Measurements from ENCODE around the gene E2F2.
A peak's percentile ranks its signal among the peaks of the same experiment; 100 is the strongest.
"Not testable (repeated sequence)": the region's sequence is repeated elsewhere in the genome, so short reads cannot be mapped to it uniquely, and the experiment has no call there.

Gene E2F2

GRCh38 chr1:23544444-23545389 is 13.7 kb upstream of the E2F2 start:
- Histone ChIP-seq H3K79me2 (ENCODE audit: insufficient read depth, low read length) (no peaks in the 10 kb centered on the region), H3K4me2 (ENCODE audit: low read length) (no peak overlapping the region), H3K9ac (ENCODE audit: low read length) (no peak overlapping the region), H3K4me1 (ENCODE audit: insufficient read depth, low read length, severe bottlenecking) (peaks cover 47% of the 10 kb centered on the region), H3K9me3 (ENCODE audit: low read length) (no peaks in the 10 kb centered on the region), H3K27me3 (ENCODE audit: insufficient read depth, low read length) (no peaks in the 10 kb centered on the region), H3K27ac (ENCODE audit: low read depth, low read length, poor library complexity, severe bottlenecking) (peak overlapping the region; percentile 32), H3K4me3 (ENCODE audit: low read depth, low read length, poor library complexity, severe bottlenecking) (no peak overlapping the region), H2AFZ (ENCODE audit: low read length) (no peak overlapping the region), H4K20me1 (ENCODE audit: insufficient read depth, low read length) (no peaks in the 10 kb centered on the region), H3K9me2 (ENCODE audit: low read depth, low read length) (no peaks in the 10 kb centered on the region), H3K36me3 (ENCODE audit: insufficient read depth, low read length) (no peaks in the 10 kb centered on the region), H3F3A (ENCODE audit: insufficient read depth, low read length) (no peaks in the 10 kb centered on the region)
- peak; percentile 94 for TF ChIP-seq CTCF (IDR thresholded peaks at IDR 0.05; ENCODE audit: low read length)
- TF ChIP-seq EZH2 (IDR thresholded peaks at IDR 0.05; ENCODE audit: borderline replicate concordance, low read length), result no peak

- Histone ChIP-seq H3K36me3 (ENCODE audit: insufficient read depth, low read length) (no peaks in the 10 kb centered on the region), H3K27me3 (ENCODE audit: insufficient read depth, low read length) (no peaks in the 10 kb centered on the region), H3K79me2 (ENCODE audit: insufficient read depth, low read length) (no peaks in the 10 kb centered on the region), H3K4me1 (ENCODE audit: insufficient read depth, low read length, severe bottlenecking) (peaks cover 43% of the 10 kb centered on the region), H3K27ac (ENCODE audit: low read depth, low read length, poor library complexity, severe bottlenecking) (peak overlapping the region; percentile 6), H2AFZ (ENCODE audit: low read length) (no peak overlapping the region), H3K4me3 (ENCODE audit: low read depth, low read length, poor library complexity, severe bottlenecking) (no peak overlapping the region), H3K9me2 (ENCODE audit: low read depth, low read length) (no peaks in the 10 kb centered on the region), H3K9ac (ENCODE audit: low read length) (no peak overlapping the region), H3K9me3 (ENCODE audit: low read length) (no peaks in the 10 kb centered on the region), H3F3A (ENCODE audit: insufficient read depth, low read length) (no peaks in the 10 kb centered on the region), H4K20me1 (ENCODE audit: insufficient read depth, low read length) (no peaks in the 10 kb centered on the region), H3K4me2 (ENCODE audit: low read length) (no peak overlapping the region)
- TF ChIP-seq EZH2 (IDR thresholded peaks at IDR 0.05; ENCODE audit: borderline replicate concordance, low read length) (no peak), CTCF (IDR thresholded peaks at IDR 0.05; ENCODE audit: low read length) (no peak)
Measured at GRCh38 chr1:23543707-23544443, 12.8 kb upstream of the E2F2 start.

DNA sequence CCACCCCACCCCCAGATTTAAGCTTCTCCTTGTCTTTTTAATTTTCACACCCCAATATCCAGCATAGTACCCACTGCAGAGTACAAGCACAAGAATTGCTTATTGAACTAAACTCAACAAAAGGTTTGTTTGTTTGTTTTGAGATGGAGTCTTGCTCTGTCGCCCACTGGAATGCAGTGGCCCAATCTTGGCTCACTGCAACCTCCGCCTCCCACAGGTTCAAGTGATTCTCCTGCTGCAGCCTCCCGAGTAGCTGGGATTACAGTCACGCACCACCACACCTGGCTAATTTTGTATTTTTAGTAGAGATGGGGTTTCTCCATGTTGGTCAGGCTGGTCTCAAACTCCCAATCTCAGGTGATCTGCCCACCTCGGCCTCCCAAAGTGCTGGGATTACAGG is 11.9 kb upstream of the E2F2 start:
- not testable (repeated sequence) for H3K4me3 ChIP-seq (ENCODE audit: low read depth, low read length, poor library complexity, severe bottlenecking); H4K20me1 ChIP-seq (ENCODE audit: insufficient read depth, low read length); H3K4me2 ChIP-seq (ENCODE audit: low read length); H3K36me3 ChIP-seq (ENCODE audit: insufficient read depth, low read length); H3K79me2 ChIP-seq (ENCODE audit: insufficient read depth, low read length); H3K9ac ChIP-seq (ENCODE audit: low read length); H3K27me3 ChIP-seq (ENCODE audit: insufficient read depth, low read length); H3K27ac ChIP-seq (ENCODE audit: low read depth, low read length, poor library complexity, severe bottlenecking); H2AFZ ChIP-seq (ENCODE audit: low read length); H3K9me3 ChIP-seq (ENCODE audit: low read length); H3K9me2 ChIP-seq (ENCODE audit: low read depth, low read length); H3F3A ChIP-seq (ENCODE audit: insufficient read depth, low read length)
- H3K4me1 ChIP-seq (ENCODE audit: insufficient read depth, low read length, severe bottlenecking), result peaks cover 34% of the 10 kb centered on the region
